Renal cortex interstitium (tissue), 11 donors: ENCODE results near the gene NF1. TPM values are rescaled to one million over a fixed set of nuclear protein-coding genes. Genes with fewer than 3 reads are reported as not detected.
"Not testable (repeated sequence)": the region's sequence is repeated elsewhere in the genome, so short reads cannot be mapped to it uniquely, and the experiment has no call there.

Experiments used
- DNase-seq, 11 donors: peaks; one replicate each; pipeline ENCODE4 v3.0.0-alpha.2; 2013; ENCODE audit warnings: low read depth in 9 of 11, low spot score in 4 of 11; ENCODE audit errors: extremely low read depth in 1 of 11
- polyA plus RNA-seq, 3 donors: library from polyadenylated mRNA; unstranded; fragments of 120-200 nt; gene quantifications; one replicate each; pipeline ENCODE4 v1.2.1, GENCODE V29; 2013; ENCODE audit not compliant: insufficient read length in 3 of 3

Gene NF1
- polyA plus RNA-seq, 3 donors, result 41.4 to 49.1 (median 44.4) TPM

GRCh38 chr17:31072186-31072585 lies 22.6 kb upstream of the NF1 start:
- DNase-seq, result no peak

- no peak for DNase-seq
Measured at GRCh38 chr17:31073411-31073810, 21.4 kb upstream of the NF1 start.

GRCh38 chr17:31074772-31075555 lies 19.8 kb upstream of the NF1 start:
- DNase-seq, result no peak

GRCh38 chr17:31078290-31078689 lies 16.5 kb upstream of the NF1 start:
- no peak for DNase-seq

- DNase-seq, result no peak
Measured at GRCh38 chr17:31079731-31080130, 15.0 kb upstream of the NF1 start.

- no peak for DNase-seq
Measured at GRCh38 chr17:31085563-31085962, 9.2 kb upstream of the NF1 start.

- no peak for DNase-seq
Measured at GRCh38 chr17:31089471-31089870, 5.3 kb upstream of the NF1 start.

GRCh38 chr17:31090650-31091049 lies 4.1 kb upstream of the NF1 start:
- DNase-seq, result not testable (repeated sequence)

GRCh38 chr17:31092475-31093064 lies 2.2 kb upstream of the NF1 start:
- no peak for DNase-seq

- peak in 1 of 11 donors; percentile 37 for DNase-seq
Measured at GRCh38 chr17:31093866-31094599, 744 bp upstream of the NF1 start.

- peak in 10 of 11 donors; percentile 57 to 77 (median 66) for DNase-seq
Measured at GRCh38 chr17:31095236-31096105, 694 bp downstream of the NF1 start.

- peak in 4 of 11 donors; percentile 12 to 32 (median 24) for DNase-seq
Measured at GRCh38 chr17:31096106-31096436, 1.3 kb downstream of the NF1 start.

- DNase-seq, result no peak
Measured at GRCh38 chr17:31099016-31099415, 4.2 kb downstream of the NF1 start.

- DNase-seq, result no peak
Measured at GRCh38 chr17:31100840-31101459, 6.2 kb downstream of the NF1 start.

GRCh38 chr17:31101943-31102342 lies 7.2 kb downstream of the NF1 start:
- DNase-seq, result no peak

- DNase-seq, result no peak
Measured at GRCh38 chr17:31105991-31106390, 11.2 kb downstream of the NF1 start.

GRCh38 chr17:31111183-31111582 lies 16.4 kb downstream of the NF1 start:
- DNase-seq, result no peak

- no peak for DNase-seq
Measured at GRCh38 chr17:31112001-31112661, 17.4 kb downstream of the NF1 start.
